Endothelial cell of umbilical vein (primary cell): ENCODE results near the gene SLC25A30. TPM values are rescaled to one million over a fixed set of nuclear protein-coding genes. Genes with fewer than 3 reads are reported as not detected.

Experiments
- BruUV-seq: library from RNA; stranded (reverse); fragments of 400-500 nt; replicated peaks from 2 replicates; lab custom pipeline; 2021; lab: Mats Ljungman, UMichigan
- CTCF ChIA-PET: fragments of 300-600, 350-600 bp; sonication (Branson Sonifier 250); formaldehyde crosslinking; loops from one replicate; lab custom pipeline; 2021; ENCODE audit warnings: antibody characterized with exemption, inconsistent platforms; lab: Charles Lee
- POLR2A ChIA-PET: fragments of 300-600, 350-600 bp; sonication (Branson Sonifier 250); formaldehyde crosslinking; loops from one replicate; lab custom pipeline; 2021; ENCODE audit warnings: antibody characterized with exemption, inconsistent platforms; lab: Charles Lee
- DNase-seq: peaks from one replicate; pipeline ENCODE4 v3.0.0-alpha.2; 2011; ENCODE audit warnings: low read depth, low spot score
- FAIRE-seq: peaks from 2 replicates; lab custom pipeline; 2011; peaks lifted over from hg19 to GRCh38; lab: Jason Lieb, UNC
- H2AFZ ChIP-seq: 2 replicates; pipeline ENCODE4 v1.6.0; 2012; ENCODE audit warnings: low read depth, low read length, control low read depth, inconsistent platforms
- H3K27ac ChIP-seq: 2 replicates; pipeline ENCODE4 v1.5.1; 2011; ENCODE audit warnings: low read depth, mild to moderate bottlenecking, control low read depth, low read length, moderate library complexity; ENCODE audit not compliant: insufficient read depth
- H3K27me3 ChIP-seq, 2 experiments: 2 replicates each; pipeline versions ENCODE4 v1.6.0 to v1.6.1; 2011; ENCODE audit warnings: low read length in 2 of 2, mixed read lengths in 1 of 2; ENCODE audit not compliant: control insufficient read depth in 2 of 2, insufficient read depth in 2 of 2
- H3K36me3 ChIP-seq, 2 experiments: 2 replicates in 1 of 2; 3 replicates in 1 of 2; pipeline ENCODE4 v1.5.1; 2011; ENCODE audit warnings: low read length in 2 of 2, mild to moderate bottlenecking in 1 of 2, moderate library complexity in 1 of 2; ENCODE audit not compliant: control insufficient read depth in 2 of 2, insufficient read depth in 2 of 2; ENCODE audit errors: extremely low read depth in 1 of 2
- H3K4me1 ChIP-seq: 3 replicates; pipeline ENCODE4 v1.5.1; 2011; ENCODE audit warnings: mild to moderate bottlenecking, low read length; ENCODE audit not compliant: control insufficient read depth, insufficient read depth; ENCODE audit errors: extremely low read depth
- H3K4me2 ChIP-seq: 2 replicates; pipeline ENCODE4 v1.6.1; 2011; ENCODE audit warnings: low read length, control low read depth, mixed read lengths; ENCODE audit not compliant: insufficient read depth
- H3K4me3 ChIP-seq, 3 experiments: fragments of 200-600 bp in 1 of 3; sonication (generic), shearing (Covaris generic) in 1 of 3; replicated peaks in 1 of 3; 2 replicates each; pipeline ENCODE4 v1.5.1; 2011 to 2016; ENCODE audit warnings: control low read depth in 3 of 3, low read length in 3 of 3, mild to moderate bottlenecking in 2 of 3, inconsistent platforms in 1 of 3, low read depth in 1 of 3, moderate library complexity in 1 of 3; ENCODE audit not compliant: insufficient read depth in 1 of 3
- H3K79me2 ChIP-seq: 2 replicates; pipeline ENCODE4 v1.6.0; 2012; ENCODE audit warnings: low read length, inconsistent platforms; ENCODE audit not compliant: control insufficient read depth, insufficient read depth
- H3K9ac ChIP-seq: replicated peaks from 2 replicates; pipeline ENCODE3; 2011; ENCODE audit warnings: low read length, control low read depth; ENCODE audit not compliant: insufficient read depth; ENCODE audit errors: extremely low read depth
- H3K9me1 ChIP-seq: replicated peaks from 3 replicates; pipeline ENCODE4 v1.6.0; 2011; ENCODE audit warnings: mild to moderate bottlenecking, low read length; ENCODE audit not compliant: control insufficient read depth, insufficient read depth; ENCODE audit errors: extremely low read depth
- H3K9me3 ChIP-seq: replicated peaks from 2 replicates; pipeline ENCODE4 v1.5.1; 2012; ENCODE audit warnings: low read length, inconsistent platforms; ENCODE audit not compliant: control insufficient read depth, insufficient read depth
- H4K20me1 ChIP-seq: replicated peaks from 2 replicates; pipeline ENCODE3; 2011; ENCODE audit warnings: mild to moderate bottlenecking, low read length; ENCODE audit not compliant: control insufficient read depth, insufficient read depth; ENCODE audit errors: extremely low read depth
- CTCF ChIP-seq, 2 donors: IDR thresholded peaks; 1 replicate in 1 of 2; 2 replicates in 1 of 2; pipeline ENCODE4 v1.5.1; 2011; ENCODE audit warnings: low read length in 2 of 2, mild to moderate bottlenecking in 2 of 2, moderate library complexity in 2 of 2, control low read depth in 1 of 2, inconsistent platforms in 1 of 2, low read depth in 1 of 2; ENCODE audit not compliant: insufficient read depth in 1 of 2; ENCODE audit errors: extremely low read depth in 1 of 2
- FOS ChIP-seq: IDR thresholded peaks from 2 replicates; pipeline ENCODE4 v1.6.1; 2011; ENCODE audit warnings: mild to moderate bottlenecking, low read length, moderate library complexity, borderline replicate concordance; ENCODE audit not compliant: insufficient read depth
- GATA2 ChIP-seq: IDR thresholded peaks from 2 replicates; pipeline ENCODE4 v1.7.0; 2011; ENCODE audit warnings: low read depth, mild to moderate bottlenecking, moderate library complexity, mixed read lengths, low read length; ENCODE audit not compliant: insufficient read length, insufficient read depth
- JUN ChIP-seq: IDR thresholded peaks from 2 replicates; pipeline ENCODE4 v1.6.1; 2011; ENCODE audit warnings: borderline replicate concordance, low read depth; ENCODE audit not compliant: insufficient read length, insufficient read depth
- MAX ChIP-seq: IDR thresholded peaks from 2 replicates; pipeline ENCODE4 v1.6.1; 2011; ENCODE audit not compliant: insufficient read depth, insufficient read length
- MYC ChIP-seq: IDR thresholded peaks from one replicate; pipeline ENCODE4 v1.6.1; 2011; ENCODE audit warnings: mild to moderate bottlenecking, low read depth, low read length
- POLR2A ChIP-seq: IDR thresholded peaks from 2 replicates; pipeline ENCODE4 v1.6.1; 2012; ENCODE audit warnings: low read depth, mild to moderate bottlenecking, control low read depth, low read length
- POLR2AphosphoS5 ChIP-seq: IDR thresholded peaks from 2 replicates; pipeline ENCODE4 v1.6.1; 2012; ENCODE audit warnings: low read depth, mild to moderate bottlenecking, control low read depth, low read length, moderate library complexity; ENCODE audit not compliant: insufficient read depth
- dilution Hi-C: fragments of 300-500 bp; cut with MboI; formaldehyde crosslinking; loops from one replicate; pipeline ENCODE4 v1.15.0; 2019; ENCODE audit warnings: low sequenced_read_pairs; ENCODE audit not compliant: extremely low pct_ligation_motif_present
- intact Hi-C: fragments of 100-400 bp; cut with micrococcal nuclease; formaldehyde crosslinking; loops from one replicate; pipeline ENCODE4 v1.10.0; 2022
- polyA plus RNA-seq, 4 experiments: library from polyadenylated mRNA; depleted of rRNA in 3 of 4; stranded (reverse) in 3 of 4; unstranded in 1 of 4; fragments of >200 nt; gene quantifications; 2 replicates each; pipeline versions ENCODE4 v1.2.1 to v1.2.3, GENCODE V29; 2011 to 2012; ENCODE audit warnings: missing spikeins in 1 of 4
- total RNA-seq: library from RNA; stranded (reverse); gene quantifications from 2 replicates; pipeline ENCODE4 v1.2.3, GENCODE V29; 2021

The SLC25A30 gene
- total and polyA plus RNA-seq, 2 donors (not counting 3 experiments of a cell fraction or from before 2014, with no cell fraction given) = 13.3 to 27.0 TPM

- dilution Hi-C loops = no loop called here
- POLR2A ChIA-PET = no interaction called here
Observed at GRCh38 chr13:45372189-45373161, 45.7 kb downstream of the SLC25A30 start.

More at GRCh38 chr13:45372189-45373161, 45.7 kb downstream of the SLC25A30 start:
- peaks cover 11% of the 10 kb centered on the region for H3K4me1 ChIP-seq
- peak; percentile 31 for DNase-seq
- H3K4me3 ChIP-seq = no peak overlapping the region
- TF ChIP-seq JUN = no peak
- TF ChIP-seq MYC = no peak
- no peak for TF ChIP-seq GATA2
- TF ChIP-seq POLR2AphosphoS5 = no peak
- TF ChIP-seq FOS = no peak
- no peak for TF ChIP-seq POLR2A
- no peak for TF ChIP-seq CTCF (IDR thresholded peaks at IDR 0.05; ENCODE audit: extremely low read depth in 1 of 2, insufficient read depth in 1 of 2, low read depth in 1 of 2, low read length in 2 of 2)
- no peak for TF ChIP-seq MAX
- no peaks in the 10 kb centered on the region for H3K27me3 ChIP-seq
- H3K27ac ChIP-seq = no peak overlapping the region
- no peaks in the 10 kb centered on the region for H3K79me2 ChIP-seq
- H2AFZ ChIP-seq = no peak overlapping the region
- no TSS peak for BruUV-seq
- CTCF ChIA-PET = interaction anchor here (1.0 to 5.7 kb wide), 19 partner anchors 11 to 138 kb away, joined by 3 to 98 read pairs (median 10); partner anchors contain the start of gene COG3
- H3K36me3 ChIP-seq = no peaks in the 10 kb centered on the region
- no peaks in the 10 kb centered on the region for H4K20me1 ChIP-seq
- H3K9me3 ChIP-seq = no peaks in the 10 kb centered on the region
- FAIRE-seq = peak; percentile 47
- intact Hi-C loops = loop anchor here (5.0 kb wide), 2 partner anchors 355 to 755 kb away; no protein-coding TSS in a partner anchor
- no peak overlapping the region for H3K4me2 ChIP-seq
- no peaks in the 10 kb centered on the region for H3K9me1 ChIP-seq
- no peak overlapping the region for H3K9ac ChIP-seq
